GM12878 (cell line): ENCODE data around the gene RPS6KL1. TPM values are rescaled to one million over a fixed set of nuclear protein-coding genes. Genes with fewer than 3 reads are reported as not detected.

ENCODE experiments used
- ATAC-seq: fragments of 200-7000 bp; cut with Tn5 transposase; 3 replicates; pipeline ENCODE4 v1.9.1; 2020; ENCODE audit warnings: mild to moderate bottlenecking, moderate library complexity
- BruUV-seq: library from RNA; stranded (reverse); fragments of 400-500 nt; replicated peaks from 2 replicates; lab custom pipeline; 2021; lab: Mats Ljungman, UMichigan
- CTCF ChIA-PET: fragments of 300-600 bp; sonication (Branson Sonifier 250); formaldehyde crosslinking; extraction: SDS; loops from one replicate; lab custom pipeline; 2021; ENCODE audit warnings: inconsistent platforms; lab: Yijun Ruan, JAX
- POLR2A ChIA-PET: fragments of 350-600 bp; formaldehyde crosslinking; extraction: SDS; loops from one replicate; lab custom pipeline; 2021; ENCODE audit warnings: inconsistent platforms; lab: Charles Lee
- RAD21 ChIA-PET: fragments of 300-600 bp; sonication (Branson Sonifier 250); formaldehyde crosslinking; loops from one replicate; lab custom pipeline; 2023; ENCODE audit warnings: antibody characterized with exemption; ENCODE audit not compliant: unreplicated experiment; lab: Charles Lee
- SMC1A ChIA-PET: fragments of 300-600 bp; sonication (Branson Sonifier 250); formaldehyde crosslinking; loops from one replicate; lab custom pipeline; 2023; ENCODE audit not compliant: unreplicated experiment, uncharacterized antibody; lab: Charles Lee
- DNase-seq: peaks from one replicate; pipeline ENCODE4 v3.0.0-alpha.2; 2011; ENCODE audit warnings: low read depth, low spot score
- FAIRE-seq: peaks from 3 replicates; lab custom pipeline; 2011; peaks lifted over from hg19 to GRCh38; lab: Jason Lieb, UNC
- H2AFZ ChIP-seq: 2 replicates; pipeline ENCODE4 v1.6.0; 2011; ENCODE audit warnings: low read depth, low read length, control low read depth; ENCODE audit not compliant: control insufficient read depth
- H3K27ac ChIP-seq: 2 replicates; pipeline ENCODE4 v1.5.1; 2011; ENCODE audit warnings: control low read depth; ENCODE audit not compliant: control insufficient read depth, insufficient read depth
- H3K27me3 ChIP-seq, 2 experiments: replicated peaks in 1 of 2; 2 replicates each; pipeline versions ENCODE4 v1.6.0 to v1.6.1; 2011; ENCODE audit warnings: low read length in 1 of 2; ENCODE audit not compliant: control insufficient read depth in 2 of 2, insufficient read depth in 2 of 2
- H3K36me3 ChIP-seq, 2 experiments: 2 replicates each; pipeline ENCODE4 v1.5.1; 2011; ENCODE audit warnings: low read length in 1 of 2; ENCODE audit not compliant: control insufficient read depth in 2 of 2, insufficient read depth in 2 of 2
- H3K4me1 ChIP-seq: 2 replicates; pipeline ENCODE4 v1.6.1; 2011; ENCODE audit warnings: mild to moderate bottlenecking, low read length, moderate library complexity, mixed read lengths; ENCODE audit not compliant: control insufficient read depth, insufficient read depth
- H3K4me2 ChIP-seq: 2 replicates; pipeline ENCODE4 v1.6.0; 2011; ENCODE audit warnings: control low read depth; ENCODE audit not compliant: control insufficient read depth, insufficient read depth
- H3K4me3 ChIP-seq: fragments of 200-600 bp; sonication (generic); 2 replicates; pipeline ENCODE4 v1.5.1; 2016
- H3K79me2 ChIP-seq: 2 replicates; pipeline ENCODE4 v1.6.0; 2011; ENCODE audit warnings: low read length; ENCODE audit not compliant: control insufficient read depth, insufficient read depth
- H3K9ac ChIP-seq: 2 replicates; pipeline ENCODE4 v1.8.0; 2011; ENCODE audit warnings: low read length, control low read depth, mixed read lengths; ENCODE audit not compliant: control insufficient read depth, insufficient read depth
- H3K9me3 ChIP-seq: replicated peaks from 3 replicates; pipeline ENCODE4 v1.5.1; 2011; ENCODE audit warnings: mild to moderate bottlenecking, low read length; ENCODE audit not compliant: control insufficient read depth, insufficient read depth
- H4K20me1 ChIP-seq: 2 replicates; pipeline ENCODE4 v1.6.0; 2011; ENCODE audit not compliant: control insufficient read depth, insufficient read depth
- JUNB ChIP-seq: IDR thresholded peaks from 2 replicates; pipeline ENCODE4 v1.6.1; 2016; ENCODE audit warnings: antibody characterized with exemption, mild to moderate bottlenecking
- MAX ChIP-seq: IDR thresholded peaks from 2 replicates; pipeline ENCODE4 v1.6.1; 2012; ENCODE audit warnings: low read depth, low read length, improper control_type of control experiment
- SMAD5 ChIP-seq: IDR thresholded peaks from 2 replicates; pipeline ENCODE4 v1.6.1; 2016; ENCODE audit warnings: antibody characterized with exemption, low read depth
- whole genome bisulfite sequencing: methylation state at CpG from one replicate; pipeline ENCODE4 v1.1.6; 2016; ENCODE audit warnings: low lambda C conversion rate; ENCODE audit not compliant: insufficient replicate concordance, insufficient coverage; ENCODE audit errors: missing lambda C conversion rate; 5-methylcytosine and 5-hydroxymethylcytosine counted together
- in situ Hi-C: fragments of 300-500 bp; cut with MboI; formaldehyde crosslinking; loops from 9 replicates; pipeline ENCODE4 v1.14.3; 2018; ENCODE audit warnings: mixed read lengths
- intact Hi-C: fragments of 100-400 bp; cut with micrococcal nuclease; formaldehyde crosslinking; loops from one replicate; pipeline ENCODE4 v1.14.2; 2022; ENCODE audit not compliant: unreplicated experiment
- polyA plus RNA-seq, 11 experiments: library from polyadenylated mRNA; depleted of rRNA in 4 of 11; unstranded in 6 of 11; stranded (reverse) in 5 of 11; fragments of >200 nt; fragmentation: Nextera tagmentation in 4 of 11; fragmentation: Illumina TruSeq in 1 of 11; extraction: Ambion mirVana in 4 of 11; extraction: Trizol in 1 of 11; gene quantifications; 1 replicate in 1 of 11; 2 replicates in 10 of 11; pipeline versions ENCODE4 v1.2.1 to v1.2.3, GENCODE V29; 2011 to 2016; ENCODE audit warnings: inconsistent platforms in 2 of 11, missing spikeins in 2 of 11, low read depth in 1 of 11
- total RNA-seq, 4 experiments: library from RNA; depleted of rRNA in 3 of 4; stranded (reverse); fragments of >200 nt in 3 of 4; fragmentation: Illumina TruSeq in 1 of 4; extraction: Trizol in 1 of 4; gene quantifications; 2 replicates each; pipeline versions ENCODE4 v1.2.1 to v1.2.3, GENCODE V29; 2013 to 2021

Gene RPS6KL1
- total and polyA plus RNA-seq, 10 of the 15 experiments (the other 5 are each of a cell fraction or from before 2014, with no cell fraction given) = 0.04 to 4.2 (median 2.0) TPM

DNA sequence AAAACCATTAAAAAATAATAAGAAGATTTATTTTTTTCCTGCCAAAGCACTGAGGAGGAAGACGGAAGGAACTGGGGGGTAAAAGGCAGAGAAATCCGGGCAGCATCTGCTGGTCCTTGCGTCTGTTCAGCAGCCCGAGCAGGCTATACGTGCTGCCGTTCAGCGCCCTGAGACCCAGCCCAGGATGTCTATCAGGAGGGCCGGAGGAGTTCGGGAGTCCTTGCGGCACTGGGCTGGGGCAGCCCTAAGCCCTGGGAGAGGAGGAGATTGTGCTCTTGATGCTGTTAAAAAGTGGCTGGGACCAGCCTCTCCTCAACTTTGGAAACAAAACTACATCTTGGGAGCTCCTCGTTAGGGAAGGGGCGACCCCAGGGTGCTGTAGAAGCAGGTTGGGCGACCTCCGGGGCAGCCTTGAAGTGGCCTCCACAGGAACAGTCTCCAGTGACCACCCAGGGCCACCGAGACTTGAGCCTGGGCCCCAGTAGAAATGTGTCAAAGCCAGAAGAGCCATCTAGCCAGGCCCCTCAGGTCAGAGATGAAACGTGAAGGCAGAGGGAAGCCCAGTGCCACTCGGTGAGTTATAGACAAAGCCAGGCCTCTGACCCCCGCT is 18.0 kb upstream of the RPS6KL1 start:
- TF ChIP-seq JUNB (no peak), SMAD5 (no peak), MAX (no peak)
- Histone ChIP-seq H3K27ac (peak overlapping the region; percentile 55), H3K9me3 (no peaks in the 10 kb centered on the region; the same call in 2 of the 3 replicates), H3K9ac (peak overlapping the region; percentile 72), H3K27me3 (no peaks in the 10 kb centered on the region), H3K4me2 (peak overlapping the region; percentile 83), H3K79me2 (no peaks in the 10 kb centered on the region), H3K4me1 (peaks cover 40% of the 10 kb centered on the region), H4K20me1 (no peaks in the 10 kb centered on the region), H2AFZ (peak overlapping the region; percentile 84), H3K4me3 (no peak overlapping the region; the same call in 1 of the 2 replicates), H3K36me3 (no peaks in the 10 kb centered on the region)
- ChIA-PET POLR2A (interaction anchor here (0.5 to 2.2 kb wide), 8 partner anchors 9 to 302 kb away, joined by 3 to 8 read pairs (median 4); partner anchors contain the start of genes PGF and RPS6KL1), SMC1A (interaction anchor here (0.5 to 1.9 kb wide), 11 partner anchors 8 to 148 kb away, joined by 3 to 8 read pairs (median 3); partner anchors contain the start of gene ACYP1), RAD21 (interaction anchor here (0.9 to 1.9 kb wide), 10 partner anchors 11 to 557 kb away, joined by 3 to 8 read pairs (median 4); partner anchors contain the start of genes ACYP1 and EIF2B2), CTCF (interaction anchor here (0.6 to 9.1 kb wide), 10 partner anchors 36 to 360 kb away, joined by 3 to 129 read pairs (median 4); no protein-coding TSS in a partner anchor)
- intact Hi-C loops (loop anchor here (10.0 kb wide), 1 partner anchor 364 kb away; no protein-coding TSS in a partner anchor), in situ Hi-C loops (no loop called here)
- no peak for ATAC-seq
- WGBS = 75% methylated on average over 18 of the region's 18 CpGs
- DNase-seq = no peak
- TSS peak; percentile 84 for BruUV-seq
- no peak for FAIRE-seq
